ENCODE results near the gene PPP2R3A. TPM values are rescaled to one million over a fixed set of nuclear protein-coding genes. Genes with fewer than 3 reads are reported as not detected.
A peak's percentile ranks its signal among the peaks of the same experiment; 100 is the strongest.

Gene PPP2R3A
- total RNA-seq, 1 donor from 2014 or later: 9.0 TPM

DNA sequence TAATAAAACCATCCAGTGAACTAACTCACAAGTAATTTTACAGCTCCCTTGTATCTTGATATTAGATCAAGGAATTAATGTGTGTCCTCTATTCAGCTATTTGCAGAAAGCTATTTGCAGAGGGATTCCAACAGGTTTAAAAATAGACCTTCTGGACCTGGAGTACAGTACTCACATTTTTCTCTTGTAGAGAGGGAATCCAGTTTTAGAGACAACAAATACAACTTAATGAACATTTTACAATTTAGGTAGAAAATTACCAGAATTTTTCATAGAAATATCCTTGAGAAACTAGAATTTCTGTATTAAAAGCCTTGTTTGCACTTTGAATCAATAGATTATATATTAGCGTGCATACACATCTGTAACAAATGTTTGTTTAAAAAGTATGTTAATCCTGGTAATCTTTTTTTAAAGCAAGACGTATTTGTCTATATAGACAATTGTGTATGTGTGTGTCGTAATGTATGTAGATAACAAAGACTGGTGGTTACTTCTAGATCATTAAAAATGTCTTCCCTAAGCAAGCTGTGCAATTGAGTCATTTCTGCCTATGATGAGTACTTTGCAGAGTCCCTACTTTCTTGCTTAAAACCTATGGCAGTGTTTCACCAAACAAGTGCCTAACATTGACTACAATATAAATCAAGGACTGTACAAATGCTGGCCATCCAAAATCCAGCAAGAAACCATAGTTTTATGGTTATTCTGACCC lies 57.9 kb downstream of the PPP2R3A start:
- TF ChIP-seq, protein P1, sequence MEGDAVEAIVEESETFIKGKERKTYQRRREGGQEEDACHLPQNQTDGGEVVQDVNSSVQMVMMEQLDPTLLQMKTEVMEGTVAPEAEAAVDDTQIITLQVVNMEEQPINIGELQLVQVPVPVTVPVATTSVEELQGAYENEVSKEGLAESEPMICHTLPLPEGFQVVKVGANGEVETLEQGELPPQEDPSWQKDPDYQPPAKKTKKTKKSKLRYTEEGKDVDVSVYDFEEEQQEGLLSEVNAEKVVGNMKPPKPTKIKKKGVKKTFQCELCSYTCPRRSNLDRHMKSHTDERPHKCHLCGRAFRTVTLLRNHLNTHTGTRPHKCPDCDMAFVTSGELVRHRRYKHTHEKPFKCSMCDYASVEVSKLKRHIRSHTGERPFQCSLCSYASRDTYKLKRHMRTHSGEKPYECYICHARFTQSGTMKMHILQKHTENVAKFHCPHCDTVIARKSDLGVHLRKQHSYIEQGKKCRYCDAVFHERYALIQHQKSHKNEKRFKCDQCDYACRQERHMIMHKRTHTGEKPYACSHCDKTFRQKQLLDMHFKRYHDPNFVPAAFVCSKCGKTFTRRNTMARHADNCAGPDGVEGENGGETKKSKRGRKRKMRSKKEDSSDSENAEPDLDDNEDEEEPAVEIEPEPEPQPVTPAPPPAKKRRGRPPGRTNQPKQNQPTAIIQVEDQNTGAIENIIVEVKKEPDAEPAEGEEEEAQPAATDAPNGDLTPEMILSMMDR (IDR thresholded peaks at IDR 0.05): no peak
- H3K9me3 ChIP-seq: no peaks in the 10 kb centered on the region
- H3K27ac ChIP-seq: no peak overlapping the region
- no peak for ATAC-seq
- H3K27me3 ChIP-seq (ENCODE audit: low read depth): no peaks in the 10 kb centered on the region
- no peak for DNase-seq
- no peak overlapping the region for H3K4me3 ChIP-seq
- H3K4me1 ChIP-seq: no peaks in the 10 kb centered on the region
- no peaks in the 10 kb centered on the region for H3K36me3 ChIP-seq
- intact Hi-C loops (cut with DNase I): no loop called here

DNA sequence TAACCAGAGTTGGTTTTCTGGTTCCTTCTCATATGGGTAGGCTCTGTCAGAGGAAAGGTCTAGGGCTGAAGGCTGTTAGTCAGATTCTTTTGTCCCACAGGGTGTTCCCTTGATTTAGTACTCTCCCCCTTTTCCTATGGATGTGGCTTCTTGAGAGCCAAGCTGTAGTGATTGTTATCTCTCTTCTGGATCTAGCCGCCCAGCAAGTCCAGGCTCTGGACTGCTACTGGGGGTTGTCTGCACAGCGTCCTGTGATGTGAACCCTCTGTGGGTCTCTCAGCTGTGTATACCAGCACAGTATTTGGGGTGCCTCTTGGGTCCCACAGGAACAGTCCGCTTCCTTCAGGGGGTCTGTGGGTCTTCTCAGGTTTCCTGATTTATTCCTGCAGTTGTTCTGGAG lies 70.8 kb downstream of the PPP2R3A start:
- H3K4me3 ChIP-seq: no peak overlapping the region
- no peak for DNase-seq
- no peaks in the 10 kb centered on the region for H3K9me3 ChIP-seq
- TF ChIP-seq, protein P1 (IDR thresholded peaks at IDR 0.05): no peak
- no peaks in the 10 kb centered on the region for H3K27me3 ChIP-seq (ENCODE audit: low read depth)
- no peak overlapping the region for H3K27ac ChIP-seq
- H3K36me3 ChIP-seq: no peaks in the 10 kb centered on the region
- intact Hi-C loops (cut with DNase I): no loop called here
- ATAC-seq: no peak
- no peaks in the 10 kb centered on the region for H3K4me1 ChIP-seq

DNA sequence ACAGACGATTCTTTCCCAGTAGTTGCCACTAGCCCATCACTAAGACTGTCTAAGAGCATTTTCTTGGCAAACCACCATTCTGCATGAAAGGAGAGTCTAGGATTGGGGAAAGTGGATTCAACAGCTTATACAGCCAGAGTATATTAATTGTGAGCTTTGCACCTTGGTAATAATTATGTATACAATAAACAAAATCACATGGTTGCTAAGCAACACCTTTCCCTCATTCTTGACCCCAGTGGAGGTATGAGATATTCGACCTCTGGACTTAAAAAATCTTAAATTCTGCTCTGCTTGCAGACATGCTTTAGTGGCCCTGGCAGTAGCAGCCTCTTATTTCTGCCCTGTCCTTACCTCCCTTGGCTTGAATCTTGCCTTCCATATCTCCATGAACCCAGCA lies 73.1 kb downstream of the PPP2R3A start:
- Histone ChIP-seq H3K27ac (no peak overlapping the region), H3K9me3 (no peaks in the 10 kb centered on the region), H3K36me3 (no peaks in the 10 kb centered on the region), H3K4me1 (no peaks in the 10 kb centered on the region), H3K27me3 (ENCODE audit: low read depth) (no peaks in the 10 kb centered on the region), H3K4me3 (no peak overlapping the region)
- no peak for ATAC-seq
- intact Hi-C loops (cut with DNase I): no loop called here
- no peak for DNase-seq
- TF ChIP-seq, protein P1 (IDR thresholded peaks at IDR 0.05): no peak

DNA sequence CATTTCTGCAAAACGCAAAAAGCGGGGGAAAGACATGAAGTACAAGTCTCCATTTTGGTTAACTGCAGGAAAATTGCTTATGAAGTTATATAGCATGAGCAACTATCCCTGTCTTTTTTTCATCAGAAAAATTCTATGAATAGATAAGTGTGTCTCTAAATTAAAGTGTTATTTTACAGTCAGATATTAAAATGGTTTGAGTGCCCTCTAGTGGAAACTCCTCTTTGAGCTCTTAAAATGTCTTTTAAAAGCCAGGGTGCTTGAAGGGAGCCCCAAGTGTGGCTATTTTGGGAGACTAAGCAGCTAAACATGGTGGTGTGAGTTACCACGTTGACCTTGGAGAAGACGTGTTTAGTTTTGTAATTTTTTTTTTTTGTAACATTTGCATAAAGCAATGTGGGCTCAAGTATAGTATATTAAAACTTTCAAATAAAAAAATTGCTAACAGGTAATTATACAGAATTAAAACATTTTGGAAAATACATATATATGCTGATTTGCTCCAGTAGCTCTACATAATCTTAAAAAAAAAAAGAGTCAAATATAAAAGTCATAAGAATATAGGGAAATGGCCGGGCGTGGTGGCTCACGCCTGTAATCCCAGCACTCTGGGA lies 77.2 kb downstream of the PPP2R3A start:
- peaks cover 6% of the 10 kb centered on the region for H3K36me3 ChIP-seq
- TF ChIP-seq, protein P1 (IDR thresholded peaks at IDR 0.05): peak; percentile 63
- no peaks in the 10 kb centered on the region for H3K4me1 ChIP-seq
- H3K27me3 ChIP-seq (ENCODE audit: low read depth): no peaks in the 10 kb centered on the region
- H3K27ac ChIP-seq: no peak overlapping the region
- H3K4me3 ChIP-seq: no peak overlapping the region
- intact Hi-C loops (cut with DNase I): loop anchor here (10.0 kb wide), 1 partner anchor 128 kb away; no protein-coding TSS in a partner anchor
- H3K9me3 ChIP-seq: no peaks in the 10 kb centered on the region
- ATAC-seq (peak in 1 of 2 donors; percentile 21), DNase-seq (no peak)

DNA sequence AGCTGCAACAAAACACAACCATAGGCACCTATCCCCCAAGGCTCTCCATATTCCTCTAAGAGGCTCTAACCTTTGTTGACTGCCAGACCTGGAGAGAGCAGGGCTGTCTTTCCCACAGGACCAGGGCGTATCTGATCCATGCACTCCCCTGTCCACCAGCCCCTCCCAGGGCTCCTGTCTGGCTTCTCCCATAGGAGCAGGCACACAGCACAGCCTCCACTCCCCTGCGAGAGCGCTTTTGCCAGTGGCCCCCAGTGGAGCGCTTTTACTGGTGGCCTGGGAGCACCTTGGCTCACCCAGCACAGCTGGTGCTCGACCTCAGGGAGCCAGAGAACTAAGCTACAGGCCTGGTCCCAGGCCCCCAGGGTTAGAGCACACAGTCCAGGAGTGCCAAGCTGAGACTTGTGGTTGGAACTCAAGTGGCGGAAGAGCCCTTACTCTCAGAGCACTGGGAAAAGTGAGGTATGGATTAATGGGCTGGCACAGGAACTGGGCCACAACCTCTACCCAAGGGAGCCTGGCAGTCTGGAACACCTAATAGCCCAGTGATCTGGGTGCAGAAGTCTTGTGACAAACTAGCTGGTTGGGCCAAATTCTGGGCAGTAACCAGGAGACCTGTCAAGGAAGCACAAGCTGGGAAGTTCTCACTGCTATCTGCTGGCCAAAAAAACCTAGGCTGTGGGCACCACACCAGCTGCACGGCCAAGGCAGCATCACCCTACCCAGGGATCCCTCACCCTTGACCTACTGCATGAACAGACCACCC lies 79.6 kb downstream of the PPP2R3A start:
- TF ChIP-seq, protein P1 (IDR thresholded peaks at IDR 0.05): no peak
- Histone ChIP-seq H3K36me3 (peaks cover 18% of the 10 kb centered on the region), H3K27me3 (ENCODE audit: low read depth) (no peaks in the 10 kb centered on the region), H3K4me1 (no peaks in the 10 kb centered on the region), H3K27ac (no peak overlapping the region), H3K9me3 (no peaks in the 10 kb centered on the region), H3K4me3 (no peak overlapping the region)
- ATAC-seq (no peak), DNase-seq (no peak)
- intact Hi-C loops (cut with DNase I): loop anchor here (10.0 kb wide), 1 partner anchor 130 kb away; no protein-coding TSS in a partner anchor
